Ectodermal cell (in vitro differentiated cells): ENCODE results near the gene RAB37.

Source experiments
- H3K27ac ChIP-seq: 2 replicates; pipeline ENCODE4 v1.7.0; 2013; ENCODE audit warnings: mild to moderate bottlenecking, low read depth, low read length; ENCODE audit not compliant: insufficient read depth, poor library complexity, severe bottlenecking
- H3K27me3 ChIP-seq: 2 replicates; pipeline ENCODE4 v1.7.0; 2013; ENCODE audit warnings: mild to moderate bottlenecking, low read length; ENCODE audit not compliant: insufficient read depth, control insufficient read depth, poor library complexity, severe bottlenecking
- H3K36me3 ChIP-seq: one replicate; pipeline ENCODE4 v1.7.0; 2013; ENCODE audit warnings: low read length; ENCODE audit not compliant: control insufficient read depth, insufficient read depth
- H3K4me1 ChIP-seq: one replicate; pipeline ENCODE4 v1.7.0; 2013; ENCODE audit warnings: low read length; ENCODE audit not compliant: control insufficient read depth, insufficient read depth
- H3K4me3 ChIP-seq: 2 replicates; pipeline ENCODE4 v1.7.0; 2013; ENCODE audit warnings: low read depth, low read length, control low read depth; ENCODE audit not compliant: insufficient read depth
- H3K9me3 ChIP-seq: 2 replicates; pipeline ENCODE4 v1.7.0; 2013; ENCODE audit warnings: mild to moderate bottlenecking, low read length, moderate library complexity; ENCODE audit not compliant: control insufficient read depth
- WGBS, 2 experiments: methylation state at CpG; one replicate each; pipeline ENCODE4 v1.1.7; 2013; ENCODE audit warnings: missing lambda C conversion rate in 2 of 2; 5-methylcytosine and 5-hydroxymethylcytosine counted together

Gene RAB37

GRCh38 chr17:74776990-74777389 lies 39.9 kb downstream of the RAB37 start:
- H3K4me1 ChIP-seq: no peaks in the 10 kb centered on the region
- no peaks in the 10 kb centered on the region for H3K9me3 ChIP-seq
- peaks cover 16% of the 10 kb centered on the region for H3K36me3 ChIP-seq
- peak overlapping the region; percentile 61 for H3K4me3 ChIP-seq
- no peak overlapping the region for H3K27ac ChIP-seq
- no peaks in the 10 kb centered on the region for H3K27me3 ChIP-seq
- WGBS, 2 experiments: 45 to 50% methylated on average over 10 of the region's 10 CpGs

- H3K36me3 ChIP-seq: peaks cover 7% of the 10 kb centered on the region
- 87 to 90% methylated on average over 6 of the region's 6 CpGs for WGBS, 2 experiments
- no peaks in the 10 kb centered on the region for H3K9me3 ChIP-seq
- no peaks in the 10 kb centered on the region for H3K27me3 ChIP-seq
- no peaks in the 10 kb centered on the region for H3K4me1 ChIP-seq
- H3K27ac ChIP-seq: no peak overlapping the region
- no peak overlapping the region for H3K4me3 ChIP-seq
Measured at GRCh38 chr17:74777901-74778515, 41.0 kb downstream of the RAB37 start.

- no peaks in the 10 kb centered on the region for H3K9me3 ChIP-seq
- no peak overlapping the region for H3K4me3 ChIP-seq
- H3K27ac ChIP-seq: no peak overlapping the region
- 82 to 86% methylated on average over 5 of the region's 5 CpGs for WGBS, 2 experiments
- H3K27me3 ChIP-seq: no peaks in the 10 kb centered on the region
- H3K36me3 ChIP-seq: no peaks in the 10 kb centered on the region
- H3K4me1 ChIP-seq: no peaks in the 10 kb centered on the region
Measured at GRCh38 chr17:74778960-74779359, 41.9 kb downstream of the RAB37 start.

GRCh38 chr17:74779501-74779900 lies 42.4 kb downstream of the RAB37 start:
- 85 to 86% methylated on average over 8 of the region's 8 CpGs for WGBS, 2 experiments
- no peaks in the 10 kb centered on the region for H3K36me3 ChIP-seq
- H3K4me3 ChIP-seq: no peak overlapping the region
- no peak overlapping the region for H3K27ac ChIP-seq
- H3K27me3 ChIP-seq: no peaks in the 10 kb centered on the region
- H3K9me3 ChIP-seq: no peaks in the 10 kb centered on the region
- H3K4me1 ChIP-seq: no peaks in the 10 kb centered on the region

- H3K9me3 ChIP-seq: no peaks in the 10 kb centered on the region
- no peaks in the 10 kb centered on the region for H3K27me3 ChIP-seq
- 93 to 94% methylated on average over 11 of the region's 11 CpGs for WGBS, 2 experiments
- H3K4me1 ChIP-seq: no peaks in the 10 kb centered on the region
- no peaks in the 10 kb centered on the region for H3K36me3 ChIP-seq
- H3K4me3 ChIP-seq: no peak overlapping the region
- no peak overlapping the region for H3K27ac ChIP-seq
Measured at GRCh38 chr17:74779948-74780400, 42.9 kb downstream of the RAB37 start.

- 72 to 79% methylated on average over 7 of the region's 7 CpGs for WGBS, 2 experiments
- H3K4me3 ChIP-seq: no peak overlapping the region
- H3K4me1 ChIP-seq: no peaks in the 10 kb centered on the region
- H3K27ac ChIP-seq: no peak overlapping the region
- H3K36me3 ChIP-seq: no peaks in the 10 kb centered on the region
- H3K27me3 ChIP-seq: no peaks in the 10 kb centered on the region
- no peaks in the 10 kb centered on the region for H3K9me3 ChIP-seq
Measured at GRCh38 chr17:74780443-74781238, 43.6 kb downstream of the RAB37 start.

- WGBS, 2 experiments: 89 to 90% methylated on average over 5 of the region's 5 CpGs
- Histone ChIP-seq H3K27ac (no peak overlapping the region), H3K36me3 (no peaks in the 10 kb centered on the region), H3K9me3 (no peaks in the 10 kb centered on the region), H3K4me3 (no peak overlapping the region), H3K27me3 (no peaks in the 10 kb centered on the region), H3K4me1 (no peaks in the 10 kb centered on the region)
Measured at GRCh38 chr17:74782571-74782970, 45.5 kb downstream of the RAB37 start.

- Histone ChIP-seq H3K27ac (no peak overlapping the region), H3K9me3 (no peaks in the 10 kb centered on the region), H3K4me3 (no peak overlapping the region), H3K4me1 (no peaks in the 10 kb centered on the region), H3K36me3 (no peaks in the 10 kb centered on the region), H3K27me3 (no peaks in the 10 kb centered on the region)
- 91 to 92% methylated on average over 5 of the region's 5 CpGs for WGBS, 2 experiments
Measured at GRCh38 chr17:74784125-74784810, 47.2 kb downstream of the RAB37 start.

GRCh38 chr17:74785096-74785980 lies 48.3 kb downstream of the RAB37 start:
- Histone ChIP-seq H3K36me3 (no peaks in the 10 kb centered on the region), H3K27me3 (no peaks in the 10 kb centered on the region), H3K4me1 (no peaks in the 10 kb centered on the region), H3K9me3 (no peaks in the 10 kb centered on the region), H3K27ac (no peak overlapping the region), H3K4me3 (no peak overlapping the region)
- 91 to 93% methylated on average over 21 of the region's 21 CpGs for WGBS, 2 experiments
